HL-60 (cell line): ENCODE results near the gene KRT12.

Experiments used
- DNase-seq, 2 experiments: peaks; one replicate each; pipeline ENCODE4 v3.0.0-alpha.2; 2010 to 2020; ENCODE audit warnings: low read depth in 1 of 2, low spot score in 1 of 2
- H3K27ac ChIP-seq: fragments of 250-450 bp; sonication (Bioruptor Pico); replicated peaks from 2 replicates; pipeline ENCODE4 v1.5.1; 2020; ENCODE audit warnings: mild to moderate bottlenecking, moderate library complexity
- H3K27me3 ChIP-seq: fragments of 250-450 bp; sonication (Bioruptor Pico); 2 replicates; pipeline ENCODE4 v1.5.1; 2021; ENCODE audit warnings: mild to moderate bottlenecking, moderate library complexity; ENCODE audit not compliant: insufficient read depth, poor library complexity, severe bottlenecking
- H3K4me3 ChIP-seq: replicated peaks from 2 replicates; pipeline ENCODE4 v1.5.1; 2011; ENCODE audit warnings: mild to moderate bottlenecking, control low read depth, low read length; ENCODE audit not compliant: insufficient read depth
- GABPA ChIP-seq: IDR thresholded peaks from 2 replicates; pipeline ENCODE4 v1.6.1; 2012; ENCODE audit warnings: low read depth
- POLR2AphosphoS5 ChIP-seq: IDR thresholded peaks from 2 replicates; pipeline ENCODE4 v1.6.1; 2012; ENCODE audit warnings: low read depth
- SPI1 ChIP-seq: IDR thresholded peaks from 2 replicates; pipeline ENCODE4 v1.6.1; 2012; ENCODE audit warnings: low read depth, mild to moderate bottlenecking, borderline replicate concordance
- long read RNA-seq: library from polyadenylated mRNA; unstranded; transcript quantifications from one replicate; pipeline ENCODE4 v2.0.0, GENCODE V29; 2020
- TF ChIP-seq, protein P1 (sequence below): IDR thresholded peaks from 2 replicates; pipeline ENCODE4 v1.6.1; 2012; ENCODE audit warnings: low read depth; ENCODE audit not compliant: insufficient replicate concordance
- TF ChIP-seq, protein P2 (sequence below): IDR thresholded peaks from one replicate; pipeline ENCODE4 v1.5.1; 2011; ENCODE audit warnings: low read length, control low read depth, inconsistent platforms; ENCODE audit not compliant: insufficient read depth

The KRT12 gene
- long read RNA-seq = 0 reads

DNA sequence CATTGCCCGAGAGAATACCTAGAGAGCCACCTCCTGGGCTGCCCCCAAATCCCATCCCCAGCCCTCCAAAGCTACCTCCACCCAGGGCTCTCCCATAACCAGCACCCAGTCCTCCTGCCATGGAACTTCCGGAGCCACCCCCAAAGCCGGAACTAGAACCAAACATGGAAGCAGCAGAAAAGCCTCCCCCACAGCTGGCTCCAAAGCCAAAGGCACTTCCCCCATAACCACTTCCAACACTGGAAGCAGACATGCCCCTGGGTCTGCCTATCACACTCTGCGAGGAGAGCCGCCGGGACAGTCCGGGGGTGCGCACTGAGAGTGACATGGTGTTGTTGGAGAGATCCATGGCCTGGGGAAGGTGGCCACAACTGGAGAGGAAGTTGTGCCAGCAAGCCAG, at the start of gene KRT12:
KRT12 (minus strand) TSS at position 386 of the 400 bp plus-strand sequence; CDS start at position 349, 37 bp downstream.
- no peak for DNase-seq
- H3K4me3 ChIP-seq = no peak within 1 kb of the TSS
- peaks cover 10% of the 10 kb centered on the region for H3K27me3 ChIP-seq
- H3K27ac ChIP-seq = no peak within 1 kb of the TSS
- TF ChIP-seq, protein P1, sequence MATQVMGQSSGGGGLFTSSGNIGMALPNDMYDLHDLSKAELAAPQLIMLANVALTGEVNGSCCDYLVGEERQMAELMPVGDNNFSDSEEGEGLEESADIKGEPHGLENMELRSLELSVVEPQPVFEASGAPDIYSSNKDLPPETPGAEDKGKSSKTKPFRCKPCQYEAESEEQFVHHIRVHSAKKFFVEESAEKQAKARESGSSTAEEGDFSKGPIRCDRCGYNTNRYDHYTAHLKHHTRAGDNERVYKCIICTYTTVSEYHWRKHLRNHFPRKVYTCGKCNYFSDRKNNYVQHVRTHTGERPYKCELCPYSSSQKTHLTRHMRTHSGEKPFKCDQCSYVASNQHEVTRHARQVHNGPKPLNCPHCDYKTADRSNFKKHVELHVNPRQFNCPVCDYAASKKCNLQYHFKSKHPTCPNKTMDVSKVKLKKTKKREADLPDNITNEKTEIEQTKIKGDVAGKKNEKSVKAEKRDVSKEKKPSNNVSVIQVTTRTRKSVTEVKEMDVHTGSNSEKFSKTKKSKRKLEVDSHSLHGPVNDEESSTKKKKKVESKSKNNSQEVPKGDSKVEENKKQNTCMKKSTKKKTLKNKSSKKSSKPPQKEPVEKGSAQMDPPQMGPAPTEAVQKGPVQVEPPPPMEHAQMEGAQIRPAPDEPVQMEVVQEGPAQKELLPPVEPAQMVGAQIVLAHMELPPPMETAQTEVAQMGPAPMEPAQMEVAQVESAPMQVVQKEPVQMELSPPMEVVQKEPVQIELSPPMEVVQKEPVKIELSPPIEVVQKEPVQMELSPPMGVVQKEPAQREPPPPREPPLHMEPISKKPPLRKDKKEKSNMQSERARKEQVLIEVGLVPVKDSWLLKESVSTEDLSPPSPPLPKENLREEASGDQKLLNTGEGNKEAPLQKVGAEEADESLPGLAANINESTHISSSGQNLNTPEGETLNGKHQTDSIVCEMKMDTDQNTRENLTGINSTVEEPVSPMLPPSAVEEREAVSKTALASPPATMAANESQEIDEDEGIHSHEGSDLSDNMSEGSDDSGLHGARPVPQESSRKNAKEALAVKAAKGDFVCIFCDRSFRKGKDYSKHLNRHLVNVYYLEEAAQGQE = no peak
- no peak for TF ChIP-seq SPI1
- TF ChIP-seq POLR2AphosphoS5 = no peak
- no peak for TF ChIP-seq GABPA
- TF ChIP-seq, protein P2, sequence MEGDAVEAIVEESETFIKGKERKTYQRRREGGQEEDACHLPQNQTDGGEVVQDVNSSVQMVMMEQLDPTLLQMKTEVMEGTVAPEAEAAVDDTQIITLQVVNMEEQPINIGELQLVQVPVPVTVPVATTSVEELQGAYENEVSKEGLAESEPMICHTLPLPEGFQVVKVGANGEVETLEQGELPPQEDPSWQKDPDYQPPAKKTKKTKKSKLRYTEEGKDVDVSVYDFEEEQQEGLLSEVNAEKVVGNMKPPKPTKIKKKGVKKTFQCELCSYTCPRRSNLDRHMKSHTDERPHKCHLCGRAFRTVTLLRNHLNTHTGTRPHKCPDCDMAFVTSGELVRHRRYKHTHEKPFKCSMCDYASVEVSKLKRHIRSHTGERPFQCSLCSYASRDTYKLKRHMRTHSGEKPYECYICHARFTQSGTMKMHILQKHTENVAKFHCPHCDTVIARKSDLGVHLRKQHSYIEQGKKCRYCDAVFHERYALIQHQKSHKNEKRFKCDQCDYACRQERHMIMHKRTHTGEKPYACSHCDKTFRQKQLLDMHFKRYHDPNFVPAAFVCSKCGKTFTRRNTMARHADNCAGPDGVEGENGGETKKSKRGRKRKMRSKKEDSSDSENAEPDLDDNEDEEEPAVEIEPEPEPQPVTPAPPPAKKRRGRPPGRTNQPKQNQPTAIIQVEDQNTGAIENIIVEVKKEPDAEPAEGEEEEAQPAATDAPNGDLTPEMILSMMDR = no peak

DNA sequence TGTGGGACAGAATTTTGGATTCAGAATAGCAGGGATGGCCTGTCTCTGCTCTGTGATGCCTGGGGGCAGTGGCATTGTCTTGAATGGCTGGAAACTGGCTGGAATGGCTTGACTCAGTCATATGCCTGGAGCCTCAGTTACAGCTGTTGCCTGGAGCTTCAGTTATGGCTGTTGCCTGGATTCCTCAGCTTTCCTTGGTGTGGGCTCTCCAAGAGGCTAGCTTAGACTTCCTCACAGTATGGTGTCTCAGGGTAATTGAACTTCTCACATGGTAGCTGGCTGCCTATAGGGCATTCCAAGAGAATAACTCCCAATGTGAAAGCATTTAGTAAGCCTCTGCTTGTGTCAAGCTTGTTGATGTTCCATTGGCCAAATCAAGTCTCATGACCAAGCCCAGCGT, 49.3 kb upstream of the KRT12 start:
- Histone ChIP-seq H3K4me3 (no peak overlapping the region), H3K27ac (no peak overlapping the region), H3K27me3 (no peaks in the 10 kb centered on the region)
- no peak for DNase-seq
- TF ChIP-seq SPI1 (no peak), GABPA (no peak), POLR2AphosphoS5 (no peak)
- TF ChIP-seq, protein P2 = no peak
- TF ChIP-seq, protein P1 = no peak

DNA sequence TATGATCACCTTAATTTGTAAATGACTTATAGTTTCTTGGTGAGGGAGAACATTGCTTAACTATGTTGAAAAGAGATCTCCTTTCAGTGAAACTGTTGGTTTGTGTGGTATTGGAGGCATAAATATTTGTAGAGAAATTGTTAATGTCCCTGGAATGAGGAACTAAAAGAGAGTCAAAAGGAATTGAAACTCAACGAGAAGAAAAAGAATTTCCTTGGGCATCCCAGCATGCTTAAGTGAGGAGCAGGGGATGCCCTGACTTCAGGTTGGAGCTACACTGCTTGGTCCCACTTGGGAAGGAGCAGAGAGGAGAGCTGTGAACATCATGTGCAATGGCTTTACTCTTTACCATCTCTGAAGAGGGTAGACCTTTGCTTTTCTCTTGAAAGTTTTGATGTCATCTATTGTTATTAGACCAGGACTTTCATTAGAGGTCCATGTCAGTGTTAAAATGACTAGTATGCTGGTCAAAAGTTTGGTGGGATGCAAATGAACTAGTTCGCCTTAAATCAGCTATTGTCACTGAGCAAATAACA, 48.8 kb upstream of the KRT12 start:
- no peak for DNase-seq
- H3K27ac ChIP-seq = no peak overlapping the region

More for the DNA sequence above, 48.8 kb upstream of the KRT12 start:
- H3K27me3 ChIP-seq = no peaks in the 10 kb centered on the region
- TF ChIP-seq, protein P1 = no peak
- TF ChIP-seq, protein P2 = no peak
- no peak for TF ChIP-seq POLR2AphosphoS5
- TF ChIP-seq SPI1 = no peak
- TF ChIP-seq GABPA = no peak
- H3K4me3 ChIP-seq = no peak overlapping the region
